H7 (cell line): ENCODE data around the gene SRF. TPM values are rescaled to one million over a fixed set of nuclear protein-coding genes. Genes with fewer than 3 reads are reported as not detected.
A peak's percentile ranks its signal among the peaks of the same experiment; 100 is the strongest.

ENCODE experiments used
- DNase-seq: peaks from one replicate; pipeline ENCODE4 v3.0.0; 2012
- H3K27me3 ChIP-seq: 2 replicates; pipeline ENCODE4 v1.6.0; 2011; ENCODE audit warnings: mild to moderate bottlenecking, low read length; ENCODE audit not compliant: control insufficient read depth, insufficient read depth
- H3K36me3 ChIP-seq: replicated peaks from 2 replicates; pipeline ENCODE4 v1.5.1; 2011; ENCODE audit warnings: low read length; ENCODE audit not compliant: control insufficient read depth, insufficient read depth
- H3K4me3 ChIP-seq: 2 replicates; pipeline ENCODE4 v1.5.1; 2011; ENCODE audit warnings: low read depth, mild to moderate bottlenecking, control low read depth, low read length, moderate library complexity; ENCODE audit not compliant: insufficient read depth
- total RNA-seq: library from RNA; depleted of rRNA; stranded (reverse); fragments of >200 nt; shearing (Covaris generic); gene quantifications from 2 replicates; pipeline ENCODE4 v1.2.3, GENCODE V29; 2014; rRNA removed

Gene SRF
- total RNA-seq, 1 experiment from 2014 or later, result 48.3 TPM

DNA sequence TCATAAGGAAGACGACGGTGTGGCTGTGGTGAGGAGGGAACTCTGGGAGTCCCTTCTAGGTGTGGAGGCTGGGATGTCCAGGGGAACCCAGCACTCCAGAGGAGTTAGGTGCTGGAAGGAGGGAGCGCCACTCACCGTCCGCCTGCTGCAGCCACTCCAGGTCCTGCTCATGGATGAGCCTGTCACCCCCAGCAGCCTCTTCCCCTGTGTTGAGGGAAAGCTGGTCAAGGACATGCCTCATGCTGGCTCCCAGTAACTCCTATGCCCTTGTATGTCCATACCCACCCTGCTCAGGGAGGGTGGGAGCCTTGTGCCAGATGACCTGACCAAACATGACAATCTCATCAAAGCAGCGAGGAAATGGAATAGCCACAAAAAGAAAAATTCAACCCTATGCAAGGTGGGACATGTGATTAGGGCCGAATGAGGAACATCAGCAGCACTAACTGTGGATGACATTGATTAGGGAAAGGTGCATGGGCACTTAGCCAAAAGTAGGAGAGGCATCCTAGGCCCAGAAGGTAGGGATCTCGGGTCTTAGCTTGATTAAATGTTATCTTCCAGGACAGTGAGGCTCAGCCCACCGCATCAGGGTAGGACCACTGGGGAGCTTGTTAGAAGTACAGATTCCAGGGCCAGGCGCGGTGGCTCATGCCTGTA, 55.3 kb downstream of the SRF start:
- Histone ChIP-seq H3K27me3 (peaks cover 16% of the 10 kb centered on the region), H3K4me3 (no peak overlapping the region), H3K36me3 (peaks cover 3% of the 10 kb centered on the region)
- peak; percentile 19 for DNase-seq

DNA sequence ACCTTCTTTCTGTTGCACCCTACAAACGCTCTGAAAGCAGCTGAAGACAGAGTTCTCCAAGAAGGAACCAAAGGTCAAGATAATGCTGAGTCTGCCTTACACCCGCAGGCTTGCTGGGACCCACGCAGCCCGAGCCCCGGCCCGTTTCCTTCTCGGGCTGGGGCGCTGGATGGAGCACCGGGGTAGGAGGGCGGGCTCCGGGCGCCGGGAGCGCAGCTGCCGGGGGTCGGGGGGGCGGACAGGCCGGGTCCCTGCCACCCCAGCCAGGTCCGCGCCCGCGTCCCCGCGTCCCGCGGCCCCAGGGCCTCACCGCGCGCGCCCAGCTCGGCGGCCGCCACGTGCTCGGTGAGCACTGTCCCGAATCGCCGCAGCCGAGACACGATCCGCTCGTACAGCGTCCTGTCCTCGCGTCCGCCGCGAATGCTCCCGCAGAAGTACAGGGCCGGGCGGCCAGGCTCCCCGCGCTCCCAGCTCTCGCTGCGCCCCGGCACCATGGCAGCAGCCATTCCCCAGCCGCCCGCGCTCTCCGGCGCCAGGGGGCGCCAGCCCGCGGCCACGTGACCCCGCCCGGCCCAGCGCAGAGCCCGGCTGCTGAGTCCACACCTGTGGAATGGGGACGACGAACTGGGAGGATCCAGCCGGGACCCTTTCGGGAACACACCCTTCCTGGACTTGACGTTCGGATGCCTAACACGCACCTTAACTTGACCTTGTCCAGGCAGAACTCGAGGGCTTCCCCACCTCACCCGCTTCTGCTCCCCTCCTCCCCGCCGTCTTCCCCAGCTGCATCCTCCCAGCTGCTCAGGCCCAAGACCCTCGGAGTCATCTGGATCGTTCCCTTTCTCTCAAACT, 58.1 kb downstream of the SRF start, which contains the start of gene DNPH1:
DNPH1 (minus strand) TSS at position 531 of the 852 bp plus-strand sequence; CDS start at position 506, 25 bp downstream.
- Histone ChIP-seq H3K36me3 (peaks cover 1% of the 10 kb centered on the region; the same call in 1 of the 2 replicates), H3K4me3 (peak within 1 kb of the TSS; percentile 68), H3K27me3 (peaks cover 21% of the 10 kb centered on the region)
- peak; percentile 95 for DNase-seq

DNA sequence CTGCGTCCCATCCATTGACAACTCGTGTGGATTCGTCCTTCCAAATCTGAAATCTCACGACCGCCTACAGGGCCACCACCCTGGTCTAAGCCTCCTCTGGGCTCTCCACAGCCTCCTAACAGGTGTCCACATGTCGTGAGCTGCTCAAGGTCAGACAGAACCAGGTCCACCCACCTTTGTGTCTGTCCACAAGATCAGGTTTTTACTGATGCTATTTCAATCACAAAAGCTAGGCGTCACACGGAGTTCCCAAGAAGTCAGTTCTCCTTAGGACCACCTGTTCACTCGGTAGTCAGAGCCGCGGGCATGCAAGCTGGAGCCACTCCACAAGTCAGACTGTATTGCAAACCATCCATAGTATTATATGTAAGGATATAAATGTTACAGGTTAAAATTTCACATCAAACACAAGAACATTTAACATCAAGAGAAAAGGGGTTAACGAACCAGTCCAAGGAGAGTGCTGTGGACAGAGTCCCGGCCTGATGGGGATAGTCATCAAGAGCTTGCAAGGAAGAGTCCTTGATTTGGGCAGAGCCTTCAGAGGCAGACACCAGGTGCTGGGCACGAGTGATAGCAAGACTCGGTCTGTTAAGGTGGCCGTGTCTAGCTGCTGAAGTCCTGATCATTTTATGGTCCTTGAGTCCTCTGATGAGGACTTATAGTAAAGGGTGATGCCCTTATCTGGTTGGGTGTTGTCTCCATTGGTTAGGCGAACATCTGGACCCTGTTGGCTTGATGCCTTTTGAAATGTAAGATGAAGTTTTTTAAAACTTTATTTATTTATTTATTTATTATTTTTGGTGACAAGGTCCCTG, 58.9 kb downstream of the SRF start:
- no peak for DNase-seq
- Histone ChIP-seq H3K4me3 (peak overlapping the region; percentile 68; the same call in 1 of the 2 replicates), H3K36me3 (no peaks in the 10 kb centered on the region), H3K27me3 (peaks cover 21% of the 10 kb centered on the region)

DNA sequence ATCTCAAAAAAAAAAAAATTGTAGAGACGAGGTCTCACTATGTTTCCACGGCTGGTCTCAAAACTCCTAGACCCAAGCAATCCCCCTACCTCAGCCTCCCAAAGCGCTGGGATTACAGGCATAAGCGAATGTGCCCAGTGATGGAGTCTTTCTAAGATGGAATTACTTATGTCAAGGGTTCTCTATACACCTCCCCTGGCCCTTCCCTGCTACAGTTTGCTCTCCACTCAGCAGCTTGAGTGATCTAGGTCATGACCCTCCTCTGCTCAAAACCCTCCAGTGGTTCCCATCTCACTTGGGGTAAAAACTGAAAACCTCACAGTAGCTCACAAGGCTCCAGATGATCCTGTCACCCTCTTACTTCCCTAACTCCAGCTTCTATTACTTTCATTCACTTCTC, 60.0 kb downstream of the SRF start:
- no peak for DNase-seq
- H3K27me3 ChIP-seq, result peaks cover 21% of the 10 kb centered on the region
- H3K36me3 ChIP-seq, result no peaks in the 10 kb centered on the region
- no peak overlapping the region for H3K4me3 ChIP-seq

Other genes with a start within 250 kb of the SRF start
- 34.5 and 37.8 TPM in 2 replicates for gene CNPY3, start 241.8 kb upstream of the SRF start, total RNA-seq
- 0.10 and 0.33 TPM in 2 replicates for gene GNMT, start 210.5 kb upstream of the SRF start, total RNA-seq
- gene PEX6, start 192.1 kb upstream of the SRF start, total RNA-seq, result 47.5 and 52.5 TPM in 2 replicates
- gene PPP2R5D, start 186.7 kb upstream of the SRF start, total RNA-seq, result 58.9 and 62.8 TPM in 2 replicates
- gene MEA1, start 157.3 kb upstream of the SRF start, total RNA-seq, result 81.3 and 102 TPM in 2 replicates
- 226 and 253 TPM in 2 replicates for gene KLHDC3, start 157.0 kb upstream of the SRF start, total RNA-seq
- 100 and 106 TPM in 2 replicates for gene RRP36, start 149.6 kb upstream of the SRF start, total RNA-seq
- gene CUL7, start 117.4 kb upstream of the SRF start, total RNA-seq, result 19.6 and 39.2 TPM in 2 replicates
- 79.1 and 82.1 TPM in 2 replicates for gene MRPL2, start 111.8 kb upstream of the SRF start, total RNA-seq
- gene KLC4, start 111.6 kb upstream of the SRF start, total RNA-seq, result 24.8 and 30.2 TPM in 2 replicates
- gene PTK7, start 95.0 kb upstream of the SRF start, total RNA-seq, result 143 and 163 TPM in 2 replicates
- gene CUL9, start 10.9 kb downstream of the SRF start, total RNA-seq, result 9.4 and 10.9 TPM in 2 replicates
- gene DNPH1, start 58.2 kb downstream of the SRF start, total RNA-seq, result 73.6 and 85.3 TPM in 2 replicates
- not detected in 2 replicates for gene TTBK1, start 72.2 kb downstream of the SRF start, total RNA-seq
- gene SLC22A7, start 127.0 kb downstream of the SRF start, total RNA-seq, result not detected in 2 replicates
- gene CRIP3, start 137.6 kb downstream of the SRF start, total RNA-seq, result 20.1 and 28.1 TPM in 2 replicates
- gene ZNF318, start 198.4 kb downstream of the SRF start, total RNA-seq, result 8.1 and 14.5 TPM in 2 replicates